ENCODE data around the gene RCC2. TPM values are rescaled to one million over a fixed set of nuclear protein-coding genes. Genes with fewer than 3 reads are reported as not detected.

The RCC2 gene
- total RNA-seq, 1 donor from 2014 or later: 196 TPM

DNA sequence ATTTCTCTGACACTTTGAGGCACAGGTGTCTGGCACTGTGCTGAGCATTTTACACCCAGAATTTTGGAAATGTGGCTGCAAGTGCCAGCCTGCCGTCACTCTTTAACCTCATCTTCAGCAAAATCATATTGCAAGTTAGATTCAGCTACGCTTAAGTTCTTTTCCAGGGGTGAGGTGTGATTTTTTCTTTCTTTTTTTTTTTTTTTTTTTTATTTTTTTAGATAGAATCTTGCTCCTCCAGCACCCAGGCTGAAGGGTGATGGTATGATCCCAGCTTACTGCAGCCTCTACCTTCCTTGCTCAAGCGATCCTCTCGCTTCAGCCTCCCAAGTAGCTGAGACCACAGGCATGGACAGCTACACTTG is 2.5 kb upstream of the RCC2 start:
- Mint-ChIP-seq H3K4me1 (ENCODE audit: low read depth) (peaks cover 24% of the 10 kb centered on the region), H3K27ac (peak overlapping the region; percentile 6), H3K4me3 (ENCODE audit: low read depth) (no peak overlapping the region), H3K9me3 (ENCODE audit: low read depth) (no peaks in the 10 kb centered on the region), H3K36me3 (ENCODE audit: insufficient read depth) (no peaks in the 10 kb centered on the region), H3K27me3 (peaks cover 34% of the 10 kb centered on the region)
- TF ChIP-seq, protein P1, sequence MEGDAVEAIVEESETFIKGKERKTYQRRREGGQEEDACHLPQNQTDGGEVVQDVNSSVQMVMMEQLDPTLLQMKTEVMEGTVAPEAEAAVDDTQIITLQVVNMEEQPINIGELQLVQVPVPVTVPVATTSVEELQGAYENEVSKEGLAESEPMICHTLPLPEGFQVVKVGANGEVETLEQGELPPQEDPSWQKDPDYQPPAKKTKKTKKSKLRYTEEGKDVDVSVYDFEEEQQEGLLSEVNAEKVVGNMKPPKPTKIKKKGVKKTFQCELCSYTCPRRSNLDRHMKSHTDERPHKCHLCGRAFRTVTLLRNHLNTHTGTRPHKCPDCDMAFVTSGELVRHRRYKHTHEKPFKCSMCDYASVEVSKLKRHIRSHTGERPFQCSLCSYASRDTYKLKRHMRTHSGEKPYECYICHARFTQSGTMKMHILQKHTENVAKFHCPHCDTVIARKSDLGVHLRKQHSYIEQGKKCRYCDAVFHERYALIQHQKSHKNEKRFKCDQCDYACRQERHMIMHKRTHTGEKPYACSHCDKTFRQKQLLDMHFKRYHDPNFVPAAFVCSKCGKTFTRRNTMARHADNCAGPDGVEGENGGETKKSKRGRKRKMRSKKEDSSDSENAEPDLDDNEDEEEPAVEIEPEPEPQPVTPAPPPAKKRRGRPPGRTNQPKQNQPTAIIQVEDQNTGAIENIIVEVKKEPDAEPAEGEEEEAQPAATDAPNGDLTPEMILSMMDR (IDR thresholded peaks at IDR 0.05; ENCODE audit: unreplicated experiment): no peak
- no peak for DNase-seq (ENCODE audit: low spot score, unreplicated experiment)

DNA sequence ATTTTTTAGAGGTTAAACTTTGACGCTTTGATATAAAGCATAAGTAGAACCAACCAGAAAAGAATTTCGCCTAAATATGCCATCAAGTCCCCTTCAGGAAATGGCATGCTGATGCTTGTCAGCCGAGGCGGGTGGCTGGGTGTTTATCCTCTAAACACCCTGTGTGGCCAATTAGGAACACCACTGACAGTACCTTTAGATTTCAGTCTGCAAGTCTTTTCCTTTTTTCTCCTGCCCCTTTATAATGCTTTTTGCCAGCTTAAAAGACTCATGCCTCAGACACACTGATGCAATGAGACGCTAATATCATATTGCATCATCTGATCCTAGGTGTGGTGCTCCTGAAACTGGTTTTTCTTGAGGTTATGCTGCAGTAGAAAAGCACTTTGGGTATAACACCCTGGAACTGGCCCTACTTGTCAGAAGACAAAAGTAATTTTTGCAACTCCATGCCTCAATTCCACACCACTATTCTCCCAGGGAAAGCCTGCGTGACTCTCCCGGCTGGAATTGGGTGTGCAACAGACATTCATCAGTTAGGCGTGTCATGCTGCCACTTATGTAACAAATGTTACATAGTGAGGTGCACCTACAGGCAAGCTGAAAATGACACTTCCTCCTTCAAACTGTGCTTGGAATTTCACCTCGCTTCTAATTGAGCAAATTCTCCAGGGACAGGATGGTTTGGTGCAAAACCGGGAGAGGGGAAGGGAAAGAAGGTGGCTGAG is 2.0 kb upstream of the RCC2 start:
- Mint-ChIP-seq H3K36me3 (ENCODE audit: insufficient read depth) (no peaks in the 10 kb centered on the region), H3K9me3 (ENCODE audit: low read depth) (no peaks in the 10 kb centered on the region), H3K27ac (peak overlapping the region; percentile 6), H3K4me3 (ENCODE audit: low read depth) (no peak overlapping the region), H3K4me1 (ENCODE audit: low read depth) (peaks cover 24% of the 10 kb centered on the region), H3K27me3 (peaks cover 34% of the 10 kb centered on the region)
- DNase-seq (ENCODE audit: low spot score, unreplicated experiment): no peak
- TF ChIP-seq, protein P1 (IDR thresholded peaks at IDR 0.05; ENCODE audit: unreplicated experiment): no peak

DNA sequence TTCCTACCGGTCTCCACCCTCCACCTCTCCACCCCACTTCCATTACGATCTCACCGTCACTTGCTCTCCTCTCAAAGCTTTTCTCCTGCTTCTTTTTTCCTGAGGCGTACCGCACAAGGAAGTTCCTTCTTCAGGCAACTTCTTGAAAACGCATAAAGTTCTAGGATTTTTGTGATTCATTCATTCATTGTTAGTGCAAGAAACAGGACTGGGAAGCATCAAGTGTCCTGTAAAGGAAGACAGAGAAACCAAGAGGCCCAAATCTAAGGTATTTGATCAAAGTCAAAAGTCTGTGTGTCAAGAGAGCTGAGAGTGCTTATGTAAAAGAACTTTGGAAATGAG is 1.3 kb upstream of the RCC2 start:
- Mint-ChIP-seq H3K36me3 (ENCODE audit: insufficient read depth) (no peaks in the 10 kb centered on the region), H3K27me3 (peaks cover 34% of the 10 kb centered on the region), H3K4me1 (ENCODE audit: low read depth) (peaks cover 22% of the 10 kb centered on the region), H3K27ac (peak overlapping the region; percentile 57), H3K4me3 (ENCODE audit: low read depth) (peak overlapping the region; percentile 78), H3K9me3 (ENCODE audit: low read depth) (no peaks in the 10 kb centered on the region)
- TF ChIP-seq, protein P1 (IDR thresholded peaks at IDR 0.05; ENCODE audit: unreplicated experiment): no peak
- no peak for DNase-seq (ENCODE audit: low spot score, unreplicated experiment)

DNA sequence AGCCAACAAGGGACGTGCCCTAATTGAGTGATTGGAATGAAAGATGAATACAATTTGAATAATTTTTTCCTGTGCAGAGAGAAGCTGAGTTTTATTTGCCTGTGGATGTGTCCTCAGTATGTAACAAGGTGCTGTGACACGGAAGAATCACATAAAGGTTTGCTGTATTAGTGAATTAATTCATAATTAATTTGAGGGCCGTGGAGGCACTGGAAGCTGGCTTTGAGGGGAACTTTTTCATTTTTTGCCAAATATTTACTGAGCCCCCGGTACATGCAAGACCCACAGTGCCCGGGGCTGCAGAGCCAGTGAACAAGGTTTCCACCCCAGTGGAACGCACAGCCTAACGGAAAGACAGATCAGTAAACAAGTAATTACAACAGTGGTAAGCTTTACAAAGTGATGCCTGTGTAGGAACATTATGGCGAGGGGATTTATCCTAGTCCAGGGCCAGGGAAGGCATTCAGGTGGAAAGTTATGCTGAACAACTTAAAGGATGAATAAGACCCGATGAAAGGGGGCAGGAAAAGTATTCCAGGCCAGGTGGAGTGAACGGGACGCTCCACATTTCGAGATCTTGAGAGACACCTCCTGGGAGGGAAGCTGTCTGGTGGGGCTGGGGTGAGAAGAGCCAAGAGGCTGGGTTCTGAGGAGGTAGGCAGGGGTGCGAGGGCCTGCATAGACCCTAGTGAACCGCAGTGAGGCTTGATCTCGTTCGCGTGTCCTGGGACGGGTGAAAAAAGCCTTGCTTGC is 773 bp upstream of the RCC2 start:
- peak overlapping the region; percentile 57 for H3K27ac Mint-ChIP-seq

More for the DNA sequence above, 773 bp upstream of the RCC2 start:
- H3K9me3 Mint-ChIP-seq (ENCODE audit: low read depth): no peaks in the 10 kb centered on the region
- H3K4me1 Mint-ChIP-seq (ENCODE audit: low read depth): peaks cover 22% of the 10 kb centered on the region
- no peaks in the 10 kb centered on the region for H3K36me3 Mint-ChIP-seq (ENCODE audit: insufficient read depth)
- peak overlapping the region; percentile 78 for H3K4me3 Mint-ChIP-seq (ENCODE audit: low read depth)
- TF ChIP-seq, protein P1 (IDR thresholded peaks at IDR 0.05; ENCODE audit: unreplicated experiment): no peak
- no peak for DNase-seq (ENCODE audit: low spot score, unreplicated experiment)
- peaks cover 34% of the 10 kb centered on the region for H3K27me3 Mint-ChIP-seq

Data from progenitor cell of endocrine pancreas (in vitro differentiated cells).